HL-60 (cell line): ENCODE results near the gene TRIM62.
A peak's percentile ranks its signal among the peaks of the same experiment; 100 is the strongest.

Source experiments
- DNase-seq, 2 experiments: peaks; one replicate each; pipeline ENCODE4 v3.0.0-alpha.2; 2010 to 2020; ENCODE audit warnings: low read depth in 1 of 2, low spot score in 1 of 2
- H3K27ac ChIP-seq: fragments of 250-450 bp; sonication (Bioruptor Pico); replicated peaks from 2 replicates; pipeline ENCODE4 v1.5.1; 2020; ENCODE audit warnings: mild to moderate bottlenecking, moderate library complexity
- H3K27me3 ChIP-seq: fragments of 250-450 bp; sonication (Bioruptor Pico); 2 replicates; pipeline ENCODE4 v1.5.1; 2021; ENCODE audit warnings: mild to moderate bottlenecking, moderate library complexity; ENCODE audit not compliant: insufficient read depth, poor library complexity, severe bottlenecking
- H3K4me3 ChIP-seq: replicated peaks from 2 replicates; pipeline ENCODE4 v1.5.1; 2011; ENCODE audit warnings: mild to moderate bottlenecking, control low read depth, low read length; ENCODE audit not compliant: insufficient read depth
- GABPA ChIP-seq: IDR thresholded peaks from 2 replicates; pipeline ENCODE4 v1.6.1; 2012; ENCODE audit warnings: low read depth
- POLR2AphosphoS5 ChIP-seq: IDR thresholded peaks from 2 replicates; pipeline ENCODE4 v1.6.1; 2012; ENCODE audit warnings: low read depth
- SPI1 ChIP-seq: IDR thresholded peaks from 2 replicates; pipeline ENCODE4 v1.6.1; 2012; ENCODE audit warnings: low read depth, mild to moderate bottlenecking, borderline replicate concordance
- TF ChIP-seq, protein P1 (sequence below): IDR thresholded peaks from one replicate; pipeline ENCODE4 v1.5.1; 2011; ENCODE audit warnings: low read length, control low read depth, inconsistent platforms; ENCODE audit not compliant: insufficient read depth
- TF ChIP-seq, protein P2 (sequence below): IDR thresholded peaks from 2 replicates; pipeline ENCODE4 v1.6.1; 2012; ENCODE audit warnings: low read depth; ENCODE audit not compliant: insufficient replicate concordance

Gene TRIM62

DNA sequence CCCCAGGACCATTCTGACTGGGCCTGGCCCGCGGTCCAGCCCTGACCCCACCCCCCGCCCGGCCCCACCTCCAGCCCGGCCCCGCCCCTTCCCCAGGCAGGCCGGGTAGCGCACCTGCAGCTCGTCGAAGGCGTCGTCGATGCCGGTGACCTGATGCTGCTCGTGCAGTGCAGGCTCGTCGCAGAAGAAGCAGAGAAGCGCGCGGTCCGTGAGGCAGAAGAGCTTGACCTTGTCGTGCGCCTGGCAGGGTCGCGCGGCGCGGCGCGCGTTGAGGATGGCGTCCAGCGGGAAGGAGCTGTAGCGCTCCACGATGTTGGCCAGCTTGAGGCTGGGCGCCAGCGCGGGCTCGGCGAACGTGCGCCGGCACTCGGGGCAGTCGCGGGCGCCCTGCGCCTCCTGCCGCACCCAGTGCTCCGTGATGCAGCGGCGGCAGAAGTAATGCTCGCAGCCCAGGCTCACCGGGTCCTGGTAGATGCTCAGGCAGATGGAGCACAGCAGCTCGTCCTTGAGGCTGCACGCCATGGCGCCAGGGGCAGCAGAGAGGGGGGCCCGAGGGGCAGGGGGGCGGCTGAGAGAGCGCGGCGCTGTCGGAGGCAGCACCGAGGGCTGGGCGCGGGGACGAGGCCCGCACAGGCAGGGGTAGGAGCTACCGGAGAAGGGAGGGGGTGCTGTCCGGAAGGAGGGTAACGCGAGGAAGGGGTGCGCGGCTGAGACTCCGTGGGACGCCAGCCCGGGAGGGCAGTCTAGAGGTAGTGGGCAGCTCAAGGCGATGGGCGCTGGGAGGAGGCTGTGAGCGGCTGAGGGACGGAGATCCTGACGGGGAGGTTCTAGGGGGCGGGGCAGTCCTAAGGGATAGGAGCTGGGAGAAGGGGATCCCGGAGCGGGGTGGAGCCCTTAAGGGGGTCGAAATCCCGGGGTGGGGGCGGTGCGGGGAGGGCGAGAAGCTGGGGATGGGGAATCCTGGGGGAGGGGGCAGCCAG is 642 bp downstream of the TRIM62 start:
- H3K27ac ChIP-seq, result no peak overlapping the region

DNA sequence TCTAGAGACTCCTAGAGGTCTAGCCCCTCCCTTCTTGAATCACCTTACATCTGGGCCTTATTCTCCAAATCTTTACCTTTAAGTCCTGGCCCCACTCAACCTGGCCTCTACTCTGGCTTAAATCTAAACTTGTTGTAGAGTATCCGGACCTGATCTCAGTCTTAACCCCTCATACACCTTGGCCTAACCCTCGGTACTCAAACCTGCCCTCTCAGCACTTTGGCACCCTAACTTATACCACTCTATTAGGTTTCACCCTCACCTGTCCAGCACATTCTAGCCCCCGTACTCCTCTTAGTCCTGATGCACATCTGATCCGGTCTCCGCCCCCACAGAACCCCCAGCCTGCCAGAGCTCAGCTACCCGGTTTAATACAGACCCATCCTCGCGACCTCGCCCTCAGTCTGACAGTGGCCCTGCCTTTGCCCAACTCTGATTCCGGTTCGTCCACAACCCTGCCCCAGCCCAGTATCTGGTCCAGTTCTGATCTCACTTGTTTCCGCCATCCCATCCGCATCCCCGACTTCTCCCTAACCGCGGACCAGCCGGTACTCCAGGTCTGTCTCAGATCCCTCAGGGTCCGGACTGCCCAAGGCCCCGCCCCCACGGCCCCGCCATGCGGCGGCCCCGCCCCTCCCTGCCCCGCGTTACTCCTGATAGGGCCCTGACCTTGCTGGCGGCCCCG is 1.5 kb downstream of the TRIM62 start:
- peaks cover 3% of the 10 kb centered on the region for H3K27me3 ChIP-seq
- TF ChIP-seq, protein P1, sequence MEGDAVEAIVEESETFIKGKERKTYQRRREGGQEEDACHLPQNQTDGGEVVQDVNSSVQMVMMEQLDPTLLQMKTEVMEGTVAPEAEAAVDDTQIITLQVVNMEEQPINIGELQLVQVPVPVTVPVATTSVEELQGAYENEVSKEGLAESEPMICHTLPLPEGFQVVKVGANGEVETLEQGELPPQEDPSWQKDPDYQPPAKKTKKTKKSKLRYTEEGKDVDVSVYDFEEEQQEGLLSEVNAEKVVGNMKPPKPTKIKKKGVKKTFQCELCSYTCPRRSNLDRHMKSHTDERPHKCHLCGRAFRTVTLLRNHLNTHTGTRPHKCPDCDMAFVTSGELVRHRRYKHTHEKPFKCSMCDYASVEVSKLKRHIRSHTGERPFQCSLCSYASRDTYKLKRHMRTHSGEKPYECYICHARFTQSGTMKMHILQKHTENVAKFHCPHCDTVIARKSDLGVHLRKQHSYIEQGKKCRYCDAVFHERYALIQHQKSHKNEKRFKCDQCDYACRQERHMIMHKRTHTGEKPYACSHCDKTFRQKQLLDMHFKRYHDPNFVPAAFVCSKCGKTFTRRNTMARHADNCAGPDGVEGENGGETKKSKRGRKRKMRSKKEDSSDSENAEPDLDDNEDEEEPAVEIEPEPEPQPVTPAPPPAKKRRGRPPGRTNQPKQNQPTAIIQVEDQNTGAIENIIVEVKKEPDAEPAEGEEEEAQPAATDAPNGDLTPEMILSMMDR, result no peak
- TF ChIP-seq POLR2AphosphoS5 (no peak), GABPA (no peak)
- H3K27ac ChIP-seq, result no peak overlapping the region
- no peak for DNase-seq
- H3K4me3 ChIP-seq, result no peak overlapping the region; the same call in 1 of the 2 replicates

More for the DNA sequence above, 642 bp downstream of the TRIM62 start:
- H3K27me3 ChIP-seq, result peaks cover 3% of the 10 kb centered on the region
- TF ChIP-seq POLR2AphosphoS5 (no peak), SPI1 (no peak), GABPA (no peak)
- TF ChIP-seq, protein P1, result no peak
- TF ChIP-seq, protein P2, sequence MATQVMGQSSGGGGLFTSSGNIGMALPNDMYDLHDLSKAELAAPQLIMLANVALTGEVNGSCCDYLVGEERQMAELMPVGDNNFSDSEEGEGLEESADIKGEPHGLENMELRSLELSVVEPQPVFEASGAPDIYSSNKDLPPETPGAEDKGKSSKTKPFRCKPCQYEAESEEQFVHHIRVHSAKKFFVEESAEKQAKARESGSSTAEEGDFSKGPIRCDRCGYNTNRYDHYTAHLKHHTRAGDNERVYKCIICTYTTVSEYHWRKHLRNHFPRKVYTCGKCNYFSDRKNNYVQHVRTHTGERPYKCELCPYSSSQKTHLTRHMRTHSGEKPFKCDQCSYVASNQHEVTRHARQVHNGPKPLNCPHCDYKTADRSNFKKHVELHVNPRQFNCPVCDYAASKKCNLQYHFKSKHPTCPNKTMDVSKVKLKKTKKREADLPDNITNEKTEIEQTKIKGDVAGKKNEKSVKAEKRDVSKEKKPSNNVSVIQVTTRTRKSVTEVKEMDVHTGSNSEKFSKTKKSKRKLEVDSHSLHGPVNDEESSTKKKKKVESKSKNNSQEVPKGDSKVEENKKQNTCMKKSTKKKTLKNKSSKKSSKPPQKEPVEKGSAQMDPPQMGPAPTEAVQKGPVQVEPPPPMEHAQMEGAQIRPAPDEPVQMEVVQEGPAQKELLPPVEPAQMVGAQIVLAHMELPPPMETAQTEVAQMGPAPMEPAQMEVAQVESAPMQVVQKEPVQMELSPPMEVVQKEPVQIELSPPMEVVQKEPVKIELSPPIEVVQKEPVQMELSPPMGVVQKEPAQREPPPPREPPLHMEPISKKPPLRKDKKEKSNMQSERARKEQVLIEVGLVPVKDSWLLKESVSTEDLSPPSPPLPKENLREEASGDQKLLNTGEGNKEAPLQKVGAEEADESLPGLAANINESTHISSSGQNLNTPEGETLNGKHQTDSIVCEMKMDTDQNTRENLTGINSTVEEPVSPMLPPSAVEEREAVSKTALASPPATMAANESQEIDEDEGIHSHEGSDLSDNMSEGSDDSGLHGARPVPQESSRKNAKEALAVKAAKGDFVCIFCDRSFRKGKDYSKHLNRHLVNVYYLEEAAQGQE, result no peak
- peak overlapping the region; percentile 84 for H3K4me3 ChIP-seq
- DNase-seq, result peak; percentile 23 to 38

DNA sequence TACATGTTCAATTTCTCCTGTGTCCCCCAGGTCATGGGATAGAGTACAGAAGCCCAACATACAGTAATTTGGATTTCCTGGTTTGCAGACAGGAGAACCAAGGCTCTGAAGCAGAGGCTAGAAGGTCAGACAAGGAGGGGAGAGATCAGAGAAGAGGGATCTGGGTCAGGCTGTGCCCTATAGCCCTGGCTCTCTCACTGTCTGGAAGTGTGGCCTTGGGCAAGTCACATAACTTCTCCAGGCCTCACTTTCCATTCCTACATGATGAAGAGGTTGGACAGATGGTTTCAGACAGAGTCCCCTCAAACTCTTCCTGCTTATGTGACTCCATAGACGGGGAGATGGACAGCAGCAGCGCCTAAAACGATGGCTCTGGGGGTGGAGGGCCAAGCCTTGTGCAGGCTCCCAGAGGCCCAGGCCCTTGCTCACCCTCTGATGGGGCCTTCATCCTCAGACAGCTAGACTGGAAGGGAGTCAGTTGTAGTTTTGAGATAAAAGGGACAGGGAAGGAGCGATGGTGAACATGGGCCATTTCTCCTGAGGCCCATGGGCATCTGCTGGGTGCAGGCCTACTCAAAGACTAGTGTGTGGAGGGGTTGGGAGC is 2.9 kb downstream of the TRIM62 start:
- Histone ChIP-seq H3K27me3 (peaks cover 3% of the 10 kb centered on the region), H3K27ac (no peak overlapping the region), H3K4me3 (no peak overlapping the region)
- TF ChIP-seq, protein P1, result no peak
- TF ChIP-seq SPI1 (no peak), POLR2AphosphoS5 (no peak), GABPA (no peak)
- TF ChIP-seq, protein P2, result no peak
- no peak for DNase-seq
